ENCODE data around the gene AP2A2.

AP2A2 gene

GRCh38 chr11:1060410-1060809, 134.7 kb downstream of the AP2A2 start:
- Histone ChIP-seq H3K4me1 (ENCODE audit: control insufficient read depth, insufficient read depth, low read length) (no peaks in the 10 kb centered on the region), H3K4me3 (ENCODE audit: low read depth, low read length) (no peak overlapping the region), H3K9me3 (ENCODE audit: control insufficient read depth, insufficient read depth, low read depth, low read length) (no peaks in the 10 kb centered on the region), H3K27ac (ENCODE audit: extremely low read depth, low read depth, low read length) (no peak overlapping the region), H3K36me3 (ENCODE audit: control insufficient read depth in 2 of 2, insufficient read depth in 1 of 2, low read length in 2 of 2) (no peaks in the 10 kb centered on the region)
- TF ChIP-seq, protein P1, sequence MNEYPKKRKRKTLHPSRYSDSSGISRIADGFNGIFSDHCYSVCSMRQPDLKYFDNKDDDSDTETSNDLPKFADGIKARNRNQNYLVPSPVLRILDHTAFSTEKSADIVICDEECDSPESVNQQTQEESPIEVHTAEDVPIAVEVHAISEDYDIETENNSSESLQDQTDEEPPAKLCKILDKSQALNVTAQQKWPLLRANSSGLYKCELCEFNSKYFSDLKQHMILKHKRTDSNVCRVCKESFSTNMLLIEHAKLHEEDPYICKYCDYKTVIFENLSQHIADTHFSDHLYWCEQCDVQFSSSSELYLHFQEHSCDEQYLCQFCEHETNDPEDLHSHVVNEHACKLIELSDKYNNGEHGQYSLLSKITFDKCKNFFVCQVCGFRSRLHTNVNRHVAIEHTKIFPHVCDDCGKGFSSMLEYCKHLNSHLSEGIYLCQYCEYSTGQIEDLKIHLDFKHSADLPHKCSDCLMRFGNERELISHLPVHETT (tag by site-specific recombination; IDR thresholded peaks at IDR 0.05): no peak
- TF ChIP-seq ZNF394 (tag by site-specific recombination; IDR thresholded peaks at IDR 0.05; ENCODE audit: borderline replicate concordance): no peak
- ChIA-PET CTCF (interaction anchor here (0.5 to 1.0 kb wide), 3 partner anchors 10 to 1486 kb away, joined by 3 read pairs; no protein-coding TSS in a partner anchor), POLR2A (no interaction called here)

- TF ChIP-seq ZFP69B (tag by site-specific recombination; IDR thresholded peaks at IDR 0.05) (no peak), ZNF266 (tag by site-specific recombination; IDR thresholded peaks at IDR 0.05; ENCODE audit: low read depth) (no peak), ZNF621 (tag by site-specific recombination; IDR thresholded peaks at IDR 0.05) (no peak), MYNN (tag by site-specific recombination; IDR thresholded peaks at IDR 0.05; ENCODE audit: borderline replicate concordance) (no peak), ZNF610 (tag by site-specific recombination; IDR thresholded peaks at IDR 0.05; ENCODE audit: borderline replicate concordance) (no peak), ZNF169 (tag by site-specific recombination; IDR thresholded peaks at IDR 0.05) (no peak), ZNF514 (tag by site-specific recombination; IDR thresholded peaks at IDR 0.05) (no peak), ZNF292 (tag by site-specific recombination; IDR thresholded peaks at IDR 0.05; ENCODE audit: borderline replicate concordance, low read depth) (no peak), ZNF433 (tag by site-specific recombination; IDR thresholded peaks at IDR 0.05; ENCODE audit: low read depth) (no peak), GLI2 (tag by site-specific recombination; IDR thresholded peaks at IDR 0.05; ENCODE audit: borderline replicate concordance, low read depth) (no peak), ZSCAN30 (tag by site-specific recombination; IDR thresholded peaks at IDR 0.05) (no peak)
- TF ChIP-seq, protein P2, sequence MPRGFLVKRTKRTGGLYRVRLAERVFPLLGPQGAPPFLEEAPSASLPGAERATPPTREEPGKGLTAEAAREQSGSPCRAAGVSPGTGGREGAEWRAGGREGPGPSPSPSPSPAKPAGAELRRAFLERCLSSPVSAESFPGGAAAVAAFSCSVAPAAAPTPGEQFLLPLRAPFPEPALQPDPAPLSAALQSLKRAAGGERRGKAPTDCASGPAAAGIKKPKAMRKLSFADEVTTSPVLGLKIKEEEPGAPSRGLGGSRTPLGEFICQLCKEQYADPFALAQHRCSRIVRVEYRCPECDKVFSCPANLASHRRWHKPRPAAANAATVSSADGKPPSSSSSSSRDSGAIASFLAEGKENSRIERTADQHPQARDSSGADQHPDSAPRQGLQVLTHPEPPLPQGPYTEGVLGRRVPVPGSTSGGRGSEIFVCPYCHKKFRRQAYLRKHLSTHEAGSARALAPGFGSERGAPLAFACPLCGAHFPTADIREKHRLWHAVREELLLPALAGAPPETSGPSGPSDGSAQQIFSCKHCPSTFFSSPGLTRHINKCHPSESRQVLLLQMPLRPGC (tag by site-specific recombination; IDR thresholded peaks at IDR 0.05): no peak
- Histone ChIP-seq H3K4me3 (ENCODE audit: low read depth, low read length) (no peak overlapping the region), H3K4me1 (ENCODE audit: control insufficient read depth, insufficient read depth, low read length) (no peaks in the 10 kb centered on the region), H3K9me3 (ENCODE audit: control insufficient read depth, insufficient read depth, low read depth, low read length) (no peaks in the 10 kb centered on the region), H3K36me3 (ENCODE audit: control insufficient read depth in 2 of 2, insufficient read depth in 1 of 2, low read length in 2 of 2) (no peaks in the 10 kb centered on the region), H3K27ac (ENCODE audit: extremely low read depth, low read depth, low read length) (no peak overlapping the region)
- CTCF ChIA-PET: interaction anchor here (0.5 to 1.3 kb wide), 2 partner anchors 9 to 330 kb away, joined by 3 to 4 read pairs; no protein-coding TSS in a partner anchor
- POLR2A ChIA-PET: no interaction called here
Observed at GRCh38 chr11:1060852-1061616, 135.4 kb downstream of the AP2A2 start.
